ENCODE results near the gene CHL1.

DNA sequence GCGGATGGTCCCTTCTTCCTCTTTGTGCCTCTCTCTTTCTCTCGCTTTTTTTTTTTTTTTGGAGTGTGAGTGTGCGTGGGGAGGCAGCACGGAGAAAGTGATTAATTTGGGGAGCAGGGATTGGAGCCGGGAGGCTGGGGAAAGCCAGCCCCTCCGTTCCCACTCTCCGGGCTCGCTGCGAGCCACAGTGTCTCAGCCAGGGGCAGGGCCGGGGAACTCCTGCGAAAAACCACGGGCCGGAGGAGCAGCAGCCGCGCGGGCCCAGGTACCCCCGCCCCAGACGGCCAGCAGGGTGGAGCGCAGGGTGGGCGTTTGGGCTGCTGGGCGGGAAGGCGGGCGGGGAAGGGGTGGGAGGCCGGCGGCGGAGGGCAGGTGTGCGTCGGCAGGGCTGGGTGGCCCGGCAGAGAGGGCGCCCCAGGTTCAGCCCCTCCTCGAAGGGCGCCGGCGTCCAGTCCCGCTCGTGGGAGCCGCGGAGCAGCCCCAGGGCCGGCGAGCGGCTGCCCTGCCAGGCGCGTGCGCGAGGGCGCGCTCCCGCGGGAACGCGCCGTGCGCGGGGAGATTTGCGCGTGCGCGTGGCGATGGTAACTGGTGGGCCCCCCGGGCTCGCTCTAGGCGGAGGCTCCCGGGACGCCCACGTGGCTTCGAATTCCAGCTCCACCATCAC is 1.4 kb downstream of the CHL1 start:
- TF ChIP-seq EZH2 (IDR thresholded peaks at IDR 0.05) (no peak), POLR2AphosphoS5 (IDR thresholded peaks at IDR 0.05; ENCODE audit: borderline replicate concordance, low read depth, low read length) (no peak), FOXP2 (optimal IDR thresholded peaks at IDR 0.05; ENCODE audit: control extremely low read depth, extremely low read length, insufficient read depth) (no peak)
